ENCODE results near the gene GRIA3. TPM values are rescaled to one million over a fixed set of nuclear protein-coding genes. Genes with fewer than 3 reads are reported as not detected.

Gene GRIA3
- total RNA-seq, 1 donor from 2014 or later, result 4.6 TPM

GRCh38 chrX:123348468-123348867, 164.4 kb downstream of the GRIA3 start:
- Histone ChIP-seq H3K79me2 (ENCODE audit: low read depth) (no peaks in the 10 kb centered on the region), H3K27ac (no peak overlapping the region), H3K9ac (no peak overlapping the region), H3K27me3 (no peaks in the 10 kb centered on the region), H3K4me1 (no peaks in the 10 kb centered on the region), H3K4me3 (no peak overlapping the region), H3F3A (ENCODE audit: low read depth) (no peaks in the 10 kb centered on the region), H4K20me1 (ENCODE audit: low read depth) (no peaks in the 10 kb centered on the region), H3K4me2 (no peak overlapping the region), H3K36me3 (no peaks in the 10 kb centered on the region), H2AFZ (replicated peaks) (no peak overlapping the region), H3K9me3 (ENCODE audit: low read depth) (no peaks in the 10 kb centered on the region)
- Mint-ChIP-seq H3K4me1 (peaks cover 4% of the 10 kb centered on the region), H3K27me3 (ENCODE audit: insufficient read depth, low read depth) (no peaks in the 10 kb centered on the region), H3K27ac (no peak overlapping the region), H3K36me3 (no peaks in the 10 kb centered on the region), H3K9me3 (no peaks in the 10 kb centered on the region), H3K4me3 (no peak overlapping the region)
- no peak for DNase-seq (ENCODE audit: low spot score)
- TF ChIP-seq CTCF (IDR thresholded peaks at IDR 0.05) (no peak), EZH2 (IDR thresholded peaks at IDR 0.05) (no peak), EZH2phosphoT487 (IDR thresholded peaks at IDR 0.05) (no peak)

GRCh38 chrX:123350226-123350625, 166.1 kb downstream of the GRIA3 start:
- no peak for DNase-seq (ENCODE audit: low spot score)
- H3F3A ChIP-seq (ENCODE audit: low read depth), result no peaks in the 10 kb centered on the region
- H3K4me1 ChIP-seq, result no peaks in the 10 kb centered on the region
- no peak overlapping the region for H3K4me3 Mint-ChIP-seq
- no peak overlapping the region for H3K4me3 ChIP-seq
- H3K9me3 Mint-ChIP-seq, result no peaks in the 10 kb centered on the region
- no peak for TF ChIP-seq EZH2 (IDR thresholded peaks at IDR 0.05)
- TF ChIP-seq CTCF (IDR thresholded peaks at IDR 0.05), result no peak
- TF ChIP-seq EZH2phosphoT487 (IDR thresholded peaks at IDR 0.05), result no peak
- no peaks in the 10 kb centered on the region for H3K9me3 ChIP-seq (ENCODE audit: low read depth)
- H3K27me3 ChIP-seq, result no peaks in the 10 kb centered on the region
- no peak overlapping the region for H3K4me2 ChIP-seq
- H3K79me2 ChIP-seq (ENCODE audit: low read depth), result no peaks in the 10 kb centered on the region
- H3K27ac Mint-ChIP-seq, result no peak overlapping the region
- no peak overlapping the region for H3K9ac ChIP-seq
- no peaks in the 10 kb centered on the region for H4K20me1 ChIP-seq (ENCODE audit: low read depth)
- no peak overlapping the region for H3K27ac ChIP-seq
- peaks cover 4% of the 10 kb centered on the region for H3K4me1 Mint-ChIP-seq
- no peaks in the 10 kb centered on the region for H3K36me3 ChIP-seq
- H3K36me3 Mint-ChIP-seq, result no peaks in the 10 kb centered on the region
- H3K27me3 Mint-ChIP-seq (ENCODE audit: insufficient read depth, low read depth), result no peaks in the 10 kb centered on the region
- no peak overlapping the region for H2AFZ ChIP-seq (replicated peaks)

GRCh38 chrX:123357941-123358340, 173.9 kb downstream of the GRIA3 start:
- no peaks in the 10 kb centered on the region for H3K27me3 ChIP-seq
- H3K4me1 ChIP-seq, result no peaks in the 10 kb centered on the region
- no peaks in the 10 kb centered on the region for H3K9me3 ChIP-seq (ENCODE audit: low read depth)
- Mint-ChIP-seq H3K4me1 (no peaks in the 10 kb centered on the region), H3K9me3 (no peaks in the 10 kb centered on the region), H3K36me3 (peaks cover 2% of the 10 kb centered on the region), H3K27ac (no peak overlapping the region), H3K4me3 (no peak overlapping the region), H3K27me3 (ENCODE audit: insufficient read depth, low read depth) (no peaks in the 10 kb centered on the region)
- no peaks in the 10 kb centered on the region for H3K79me2 ChIP-seq (ENCODE audit: low read depth)
- no peak for DNase-seq (ENCODE audit: low spot score)
- H3F3A ChIP-seq (ENCODE audit: low read depth), result no peaks in the 10 kb centered on the region
- H2AFZ ChIP-seq (replicated peaks), result no peak overlapping the region
- no peak overlapping the region for H3K4me3 ChIP-seq
- no peaks in the 10 kb centered on the region for H3K36me3 ChIP-seq
- no peak overlapping the region for H3K4me2 ChIP-seq
- H3K27ac ChIP-seq, result no peak overlapping the region
- TF ChIP-seq EZH2 (IDR thresholded peaks at IDR 0.05) (no peak), CTCF (IDR thresholded peaks at IDR 0.05) (no peak), EZH2phosphoT487 (IDR thresholded peaks at IDR 0.05) (no peak)
- H4K20me1 ChIP-seq (ENCODE audit: low read depth), result no peaks in the 10 kb centered on the region
- no peak overlapping the region for H3K9ac ChIP-seq

All from neural progenitor cell (in vitro differentiated cells).